ENCODE measurements around the gene N4BP2L1. TPM values are rescaled to one million over a fixed set of nuclear protein-coding genes. Genes with fewer than 3 reads are reported as not detected.

N4BP2L1 gene
- total RNA-seq, 2 donors from 2014 or later: 4.0 to 10.3 TPM

GRCh38 chr13:32455594-32455903, 27.6 kb upstream of the N4BP2L1 start:
- Histone ChIP-seq H3K4me1 (ENCODE audit: control insufficient read depth, insufficient read depth, low read length) (no peaks in the 10 kb centered on the region), H3K9ac (ENCODE audit: extremely low read depth, low read length, poor library complexity, severe bottlenecking) (no peak overlapping the region), H3K9me3 (ENCODE audit: control insufficient read depth, low read length) (peaks cover 26% of the 10 kb centered on the region), H3K36me3 (ENCODE audit: control insufficient read depth, insufficient read depth, low read length) (no peaks in the 10 kb centered on the region), H3K4me3 (ENCODE audit: low read length) (no peak overlapping the region), H3K27me3 (ENCODE audit: control insufficient read depth, insufficient read depth, low read length, poor library complexity, severe bottlenecking) (no peaks in the 10 kb centered on the region), H3K27ac (ENCODE audit: low read depth, low read length) (no peak overlapping the region)
- no peak overlapping the region for H3K4me3 Mint-ChIP-seq
- H3K27me3 Mint-ChIP-seq (ENCODE audit: insufficient read depth): no peaks in the 10 kb centered on the region
- H3K4me1 Mint-ChIP-seq: no peaks in the 10 kb centered on the region
- no peak for TF ChIP-seq CTCF (conservative IDR thresholded peaks at IDR 0.05)
- H3K27ac Mint-ChIP-seq: no peak overlapping the region
- H3K9me3 Mint-ChIP-seq: peaks cover 23% of the 10 kb centered on the region
- H3K36me3 Mint-ChIP-seq (ENCODE audit: low read depth): peaks cover 6% of the 10 kb centered on the region
- no peak for DNase-seq
- 92 to 100% methylated on average over 2 of the region's 2 CpGs for WGBS, 2 experiments (ENCODE audit: insufficient coverage in 1 of 2, insufficient read length in 1 of 2)

DNA sequence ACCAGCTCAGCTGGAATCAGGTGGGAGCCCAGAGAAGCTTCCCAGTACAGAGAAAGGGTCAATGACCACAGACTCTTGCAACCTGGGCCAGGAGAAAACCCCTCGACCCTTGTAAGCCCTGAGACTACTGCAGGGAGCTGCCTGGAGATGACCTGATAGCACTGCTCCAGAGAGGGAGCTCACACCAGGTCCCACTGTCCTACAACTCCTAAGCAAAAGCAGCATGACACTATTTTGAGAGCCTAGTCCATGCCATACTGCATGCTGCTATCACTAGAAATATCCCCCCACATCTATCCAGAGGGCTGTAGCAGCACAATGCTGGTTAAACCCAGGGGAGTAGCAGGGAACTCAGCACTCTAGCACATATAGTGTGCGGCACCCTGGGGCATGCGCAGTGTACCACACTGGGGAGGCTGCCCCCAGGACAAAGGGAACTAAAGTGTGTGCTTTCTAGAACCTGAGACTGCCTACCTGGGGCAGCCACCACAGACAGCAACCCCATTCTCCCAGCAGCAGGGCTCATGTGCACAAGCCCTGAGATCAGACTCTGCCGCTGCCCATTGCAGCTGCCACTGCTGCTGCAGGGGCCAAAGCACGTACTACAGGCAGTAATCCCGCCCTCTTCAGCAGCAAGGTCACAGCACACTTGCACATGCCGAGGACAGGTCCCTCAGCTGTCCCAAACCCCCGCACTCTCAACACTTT, 27.1 kb upstream of the N4BP2L1 start:
- WGBS, 2 experiments (ENCODE audit: insufficient coverage in 1 of 2, insufficient read length in 1 of 2): 84 to 88% methylated on average over 4 to 8 of the region's 8 CpGs
- no peak overlapping the region for H3K9ac ChIP-seq (ENCODE audit: extremely low read depth, low read length, poor library complexity, severe bottlenecking)
- peaks cover 6% of the 10 kb centered on the region for H3K36me3 Mint-ChIP-seq (ENCODE audit: low read depth)
- peaks cover 26% of the 10 kb centered on the region for H3K9me3 ChIP-seq (ENCODE audit: control insufficient read depth, low read length)
- H3K27me3 Mint-ChIP-seq (ENCODE audit: insufficient read depth): no peaks in the 10 kb centered on the region
- peaks cover 23% of the 10 kb centered on the region for H3K9me3 Mint-ChIP-seq
- no peaks in the 10 kb centered on the region for H3K4me1 Mint-ChIP-seq
- no peak overlapping the region for H3K27ac Mint-ChIP-seq
- H3K27me3 ChIP-seq (ENCODE audit: control insufficient read depth, insufficient read depth, low read length, poor library complexity, severe bottlenecking): no peaks in the 10 kb centered on the region
- H3K36me3 ChIP-seq (ENCODE audit: control insufficient read depth, insufficient read depth, low read length): no peaks in the 10 kb centered on the region
- no peak overlapping the region for H3K4me3 ChIP-seq (ENCODE audit: low read length)
- no peaks in the 10 kb centered on the region for H3K4me1 ChIP-seq (ENCODE audit: control insufficient read depth, insufficient read depth, low read length)
- H3K4me3 Mint-ChIP-seq: no peak overlapping the region
- DNase-seq: no peak
- no peak for TF ChIP-seq CTCF (conservative IDR thresholded peaks at IDR 0.05)
- H3K27ac ChIP-seq (ENCODE audit: low read depth, low read length): no peak overlapping the region

GRCh38 chr13:32453981-32454380, 26.1 kb upstream of the N4BP2L1 start:
- no peaks in the 10 kb centered on the region for H3K4me1 Mint-ChIP-seq
- peaks cover 6% of the 10 kb centered on the region for H3K36me3 Mint-ChIP-seq (ENCODE audit: low read depth)
- H3K9me3 ChIP-seq (ENCODE audit: control insufficient read depth, low read length): peaks cover 26% of the 10 kb centered on the region
- no peaks in the 10 kb centered on the region for H3K27me3 ChIP-seq (ENCODE audit: control insufficient read depth, insufficient read depth, low read length, poor library complexity, severe bottlenecking)
- no CpG with 5 or more reads among the region's 1 CpG for WGBS, 2 experiments (ENCODE audit: insufficient coverage in 1 of 2, insufficient read length in 1 of 2)
- H3K4me3 ChIP-seq (ENCODE audit: low read length): no peak overlapping the region
- H3K27me3 Mint-ChIP-seq (ENCODE audit: insufficient read depth): no peaks in the 10 kb centered on the region
- H3K36me3 ChIP-seq (ENCODE audit: control insufficient read depth, insufficient read depth, low read length): no peaks in the 10 kb centered on the region
- H3K27ac ChIP-seq (ENCODE audit: low read depth, low read length): no peak overlapping the region
- TF ChIP-seq CTCF (conservative IDR thresholded peaks at IDR 0.05): no peak
- DNase-seq: no peak
- H3K4me3 Mint-ChIP-seq: no peak overlapping the region
- H3K9me3 Mint-ChIP-seq: peaks cover 23% of the 10 kb centered on the region
- H3K27ac Mint-ChIP-seq: no peak overlapping the region
- H3K9ac ChIP-seq (ENCODE audit: extremely low read depth, low read length, poor library complexity, severe bottlenecking): no peak overlapping the region
- H3K4me1 ChIP-seq (ENCODE audit: control insufficient read depth, insufficient read depth, low read length): no peaks in the 10 kb centered on the region

Measured in endodermal cell (in vitro differentiated cells).